Uterus (tissue), 4 donors: Measurements from ENCODE around the gene RPP30. TPM values are rescaled to one million over a fixed set of nuclear protein-coding genes. Genes with fewer than 3 reads are reported as not detected.

Experiments
- DNase-seq, 2 donors: peaks; one replicate each; pipeline ENCODE4 v3.0.0-alpha.2; 2019 to 2020
- H3K27ac ChIP-seq, 2 donors: fragments of 200-600 bp; sonication (generic); 1 replicate in 1 of 2; 2 replicates in 1 of 2; pipeline ENCODE4 v1.5.1; 2016 to 2018
- H3K27me3 ChIP-seq, 2 donors: fragments of 200-600 bp; sonication (generic); one replicate each; pipeline ENCODE4 v1.5.1; 2018 to 2019; ENCODE audit warnings: control low read depth in 1 of 2
- H3K36me3 ChIP-seq, 2 donors: fragments of 200-600 bp; sonication (generic); one replicate each; pipeline ENCODE4 v1.5.1; 2019; ENCODE audit warnings: control low read depth in 1 of 2
- H3K4me1 ChIP-seq, 2 donors: fragments of 200-600 bp; sonication (generic); one replicate each; pipeline ENCODE4 v1.5.1; 2018 to 2019; ENCODE audit warnings: control low read depth in 1 of 2
- H3K4me3 ChIP-seq, 2 donors: fragments of 200-600 bp; sonication (generic); 1 replicate in 1 of 2; 2 replicates in 1 of 2; pipeline ENCODE4 v1.5.1; 2018 to 2019; ENCODE audit warnings: mild to moderate bottlenecking in 1 of 2
- H3K9me3 ChIP-seq, 2 donors: fragments of 200-600 bp; sonication (generic); one replicate each; pipeline ENCODE4 v1.5.1; 2019; ENCODE audit warnings: control low read depth in 1 of 2
- POLR2A ChIP-seq, 2 donors: fragments of 450-650 bp; IDR thresholded peaks; one replicate each; pipeline ENCODE4 v1.6.1; 2016; ENCODE audit warnings: antibody characterized with exemption in 2 of 2, mild to moderate bottlenecking in 1 of 2, moderate library complexity in 1 of 2
- intact Hi-C: fragments of 100-400 bp; cut with DNase I; formaldehyde crosslinking; loops from one replicate; pipeline ENCODE4 v1.15.1; 2023; ENCODE audit warnings: low total_unique reads
- total RNA-seq, 4 donors: library from RNA; depleted of rRNA in 3 of 4; stranded (reverse); fragments of >200 nt in 3 of 4; gene quantifications; one replicate each; pipeline versions ENCODE4 v1.1.0 to v1.2.4, GENCODE V29; 2014 to 2023
- TF ChIP-seq, protein P1 (sequence below), 4 experiments: fragments of 200-600 bp in 2 of 4; fragments of 450-650 bp in 2 of 4; sonication (generic) in 2 of 4; IDR thresholded peaks; one replicate each; pipeline ENCODE4 v1.5.1; 2016 to 2019; ENCODE audit warnings: antibody characterized with exemption in 4 of 4, mild to moderate bottlenecking in 2 of 4, moderate library complexity in 1 of 4
- donor health status: DM: yes; HTN: yes; CAD: no.

The RPP30 gene
- total RNA-seq, 4 donors from 2014 or later = 10.9 to 61.1 (median 32.0) TPM

DNA sequence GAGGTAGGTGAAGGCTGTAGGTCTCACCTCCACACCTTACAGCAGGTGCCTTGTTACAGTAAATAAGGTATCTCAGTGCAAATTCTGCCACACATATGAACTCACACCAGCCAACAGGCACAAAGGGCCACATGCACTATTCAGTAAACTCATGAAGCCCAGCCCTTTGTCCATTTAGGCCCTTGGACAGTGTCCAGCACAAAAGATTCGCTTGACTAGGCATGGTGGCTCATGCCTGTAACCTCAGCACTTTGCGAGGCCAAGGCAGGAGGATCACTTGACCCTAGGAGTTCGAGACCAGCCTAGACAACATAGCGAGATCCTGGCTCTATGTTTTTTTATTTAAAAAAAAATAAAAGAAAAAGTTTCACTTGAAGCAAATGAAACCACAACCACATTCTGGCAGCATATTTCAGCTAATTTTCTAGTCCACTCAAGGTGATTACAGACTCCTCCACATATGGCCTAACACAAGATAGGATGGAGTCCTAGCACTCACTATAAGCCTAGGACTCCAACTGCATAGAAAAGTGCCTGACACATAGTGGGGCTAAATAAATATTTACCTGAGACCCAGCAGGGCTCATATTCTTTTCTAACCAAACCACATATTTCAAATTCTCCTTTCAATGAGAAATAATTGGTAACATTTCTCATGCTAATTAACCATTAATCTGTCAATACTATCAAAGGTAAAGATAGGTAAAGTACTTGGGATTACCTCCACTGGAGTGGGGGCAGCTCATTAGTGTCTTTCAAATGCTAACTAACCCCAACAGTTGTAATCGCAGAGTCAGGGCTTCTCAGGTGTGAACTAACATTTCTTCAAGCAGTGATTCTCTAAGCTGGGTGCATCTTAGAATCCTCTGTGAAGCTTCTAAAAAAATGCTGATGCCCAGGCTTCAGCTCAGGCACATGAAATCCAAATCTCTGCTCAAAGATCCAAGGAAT is 53.6 kb downstream of the RPP30 start:
- no peak for TF ChIP-seq POLR2A (IDR thresholded peaks at IDR 0.05)
- TF ChIP-seq, protein P1, sequence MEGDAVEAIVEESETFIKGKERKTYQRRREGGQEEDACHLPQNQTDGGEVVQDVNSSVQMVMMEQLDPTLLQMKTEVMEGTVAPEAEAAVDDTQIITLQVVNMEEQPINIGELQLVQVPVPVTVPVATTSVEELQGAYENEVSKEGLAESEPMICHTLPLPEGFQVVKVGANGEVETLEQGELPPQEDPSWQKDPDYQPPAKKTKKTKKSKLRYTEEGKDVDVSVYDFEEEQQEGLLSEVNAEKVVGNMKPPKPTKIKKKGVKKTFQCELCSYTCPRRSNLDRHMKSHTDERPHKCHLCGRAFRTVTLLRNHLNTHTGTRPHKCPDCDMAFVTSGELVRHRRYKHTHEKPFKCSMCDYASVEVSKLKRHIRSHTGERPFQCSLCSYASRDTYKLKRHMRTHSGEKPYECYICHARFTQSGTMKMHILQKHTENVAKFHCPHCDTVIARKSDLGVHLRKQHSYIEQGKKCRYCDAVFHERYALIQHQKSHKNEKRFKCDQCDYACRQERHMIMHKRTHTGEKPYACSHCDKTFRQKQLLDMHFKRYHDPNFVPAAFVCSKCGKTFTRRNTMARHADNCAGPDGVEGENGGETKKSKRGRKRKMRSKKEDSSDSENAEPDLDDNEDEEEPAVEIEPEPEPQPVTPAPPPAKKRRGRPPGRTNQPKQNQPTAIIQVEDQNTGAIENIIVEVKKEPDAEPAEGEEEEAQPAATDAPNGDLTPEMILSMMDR (IDR thresholded peaks at IDR 0.05) = no peak
- Histone ChIP-seq H3K27me3 (no peaks in the 10 kb centered on the region), H3K4me1 (no peaks in the 10 kb centered on the region), H3K36me3 (no peaks in the 10 kb centered on the region), H3K4me3 (no peak overlapping the region), H3K9me3 (no peaks in the 10 kb centered on the region), H3K27ac (no peak overlapping the region)
- intact Hi-C loops = no loop called here
- no peak for DNase-seq

DNA sequence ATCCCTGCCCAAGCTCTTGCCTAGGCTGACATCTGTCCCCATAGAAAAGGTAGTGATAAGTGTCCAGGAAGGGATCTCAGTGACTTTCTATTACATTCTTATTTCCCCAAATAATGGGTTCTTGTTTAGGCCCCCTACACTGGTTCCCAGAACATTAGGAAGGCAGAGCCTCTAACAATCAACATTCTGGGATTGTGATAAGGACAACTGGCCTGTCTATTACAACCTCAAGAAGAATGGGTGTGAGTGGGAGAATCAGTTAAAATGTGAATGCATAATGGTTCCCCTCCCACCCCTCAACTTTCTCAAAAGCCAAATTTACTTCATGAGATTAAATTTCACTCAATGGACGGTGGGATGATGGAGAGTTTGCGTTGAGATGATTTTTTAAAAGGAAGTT is 55.5 kb downstream of the RPP30 start:
- Histone ChIP-seq H3K27ac (no peak overlapping the region), H3K4me3 (no peak overlapping the region), H3K4me1 (peaks cover 0 to 4% of the 10 kb centered on the region in 2 donors), H3K36me3 (no peaks in the 10 kb centered on the region), H3K27me3 (no peaks in the 10 kb centered on the region), H3K9me3 (no peaks in the 10 kb centered on the region)
- intact Hi-C loops = no loop called here
- DNase-seq = no peak
- TF ChIP-seq, protein P1 (IDR thresholded peaks at IDR 0.05) = no peak
- no peak for TF ChIP-seq POLR2A (IDR thresholded peaks at IDR 0.05)

DNA sequence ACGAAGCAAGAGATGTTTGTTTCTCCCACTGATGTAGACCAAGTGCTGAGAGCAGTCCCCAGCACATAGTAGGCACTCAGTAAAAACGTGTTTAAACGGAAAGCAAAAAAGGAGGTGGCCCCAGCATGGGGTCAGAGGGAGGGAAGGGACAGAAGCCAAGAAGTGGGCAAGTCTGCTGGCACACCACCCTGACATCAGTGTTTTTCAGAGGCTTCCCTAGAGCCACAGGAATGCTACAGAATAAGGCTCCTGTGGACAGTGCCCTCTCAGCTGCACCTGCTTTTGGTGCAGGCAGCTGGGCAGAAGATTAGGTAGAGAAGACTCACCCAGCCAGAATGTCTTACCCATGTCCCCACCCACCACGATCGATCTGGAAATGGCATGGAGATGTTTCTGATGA is 57.4 kb downstream of the RPP30 start:
- TF ChIP-seq, protein P1 (IDR thresholded peaks at IDR 0.05) = no peak
- TF ChIP-seq POLR2A (IDR thresholded peaks at IDR 0.05) = no peak
- Histone ChIP-seq H3K4me1 (peaks cover 0 to 4% of the 10 kb centered on the region in 2 donors), H3K4me3 (no peak overlapping the region), H3K36me3 (no peaks in the 10 kb centered on the region), H3K9me3 (no peaks in the 10 kb centered on the region), H3K27ac (no peak overlapping the region), H3K27me3 (no peaks in the 10 kb centered on the region)
- intact Hi-C loops = no loop called here
- DNase-seq = no peak

DNA sequence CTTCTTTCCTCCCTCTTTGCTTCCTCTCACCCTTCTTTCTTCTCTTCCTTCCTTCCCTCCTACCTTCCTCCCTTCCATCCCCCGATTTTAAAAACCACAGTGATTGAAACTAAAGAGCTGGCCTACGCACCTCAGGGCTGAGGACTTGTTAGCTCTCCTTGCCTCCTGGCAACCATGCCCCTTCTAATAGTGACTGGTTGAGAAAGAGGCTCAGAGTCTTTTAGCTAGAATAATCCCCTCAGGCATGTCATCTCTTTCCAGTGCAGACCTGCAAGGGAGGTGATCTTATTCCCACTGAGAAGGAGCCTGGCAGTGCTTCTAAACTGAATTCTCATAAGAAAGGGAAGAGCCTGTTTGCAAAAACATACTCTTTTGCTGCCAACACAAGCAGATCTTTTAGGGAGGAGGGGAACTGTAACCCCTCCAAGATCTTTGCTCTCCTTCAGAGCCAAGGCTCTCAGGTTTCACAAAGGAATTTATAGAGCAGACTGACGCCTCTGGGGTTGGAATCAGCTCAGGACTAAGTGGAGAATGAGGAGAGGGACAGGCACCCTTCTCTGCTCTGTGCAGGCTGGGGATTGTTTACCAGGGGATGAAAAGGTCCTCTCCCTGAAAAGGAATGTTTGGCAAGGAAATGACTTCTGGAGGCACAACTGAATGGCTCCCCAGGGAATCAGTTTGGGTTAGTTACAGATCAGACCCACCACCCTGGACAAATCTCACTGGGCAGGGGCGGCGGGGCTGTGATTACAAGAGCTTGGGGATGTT is 58.5 kb downstream of the RPP30 start:
- peaks cover 0 to 4% of the 10 kb centered on the region in 2 donors for H3K4me1 ChIP-seq
- H3K9me3 ChIP-seq = no peaks in the 10 kb centered on the region
- TF ChIP-seq, protein P1 (IDR thresholded peaks at IDR 0.05) = no peak
- TF ChIP-seq POLR2A (IDR thresholded peaks at IDR 0.05) = no peak
- intact Hi-C loops = no loop called here
- H3K27me3 ChIP-seq = no peaks in the 10 kb centered on the region
- no peak overlapping the region for H3K4me3 ChIP-seq
- no peaks in the 10 kb centered on the region for H3K36me3 ChIP-seq
- DNase-seq = no peak
- H3K27ac ChIP-seq = peak overlapping the region in 1 of 2 donors; percentile 55
